OCI-LY1 (cell line): ENCODE measurements around the gene SF3B3.

Experiments used
- CTCF ChIP-seq: fragments of 200-600 bp; sonication (generic), shearing (Covaris generic); IDR thresholded peaks from 2 replicates; pipeline ENCODE4 v1.5.1; 2017; ENCODE audit warnings: mild to moderate bottlenecking, antibody characterized with exemption, low read length, moderate library complexity, mixed read lengths
- EZH2 ChIP-seq: fragments of 200-600 bp; sonication (generic), shearing (Covaris generic); IDR thresholded peaks from 2 replicates; pipeline ENCODE4 v1.8.0; 2017; ENCODE audit warnings: borderline replicate concordance, mixed run types, mild to moderate bottlenecking, antibody characterized with exemption, low read length, moderate library complexity, mixed read lengths

GRCh38 chr16:70527315-70527996 lies 3.8 kb downstream of the SF3B3 start:
- TF ChIP-seq CTCF (no peak), EZH2 (no peak)
